HEK293T (cell line): ENCODE results near the gene SCLY.

Source experiments
- ARNT ChIP-seq: fragments of 450-650 bp; IDR thresholded peaks from 2 replicates; pipeline ENCODE4 v1.6.1; 2017; ENCODE audit warnings: mild to moderate bottlenecking
- ELF4 ChIP-seq: fragments of 450-650 bp; IDR thresholded peaks from 2 replicates; pipeline ENCODE4 v1.6.1; 2017; ENCODE audit warnings: antibody characterized with exemption
- FOXA1 ChIP-seq: fragments of 450-650 bp; IDR thresholded peaks from 2 replicates; pipeline ENCODE4 v1.6.1; 2016; ENCODE audit warnings: mild to moderate bottlenecking
- FOXM1 ChIP-seq: fragments of 450-650 bp; IDR thresholded peaks from 2 replicates; pipeline ENCODE4 v1.6.1; 2017; ENCODE audit warnings: mild to moderate bottlenecking, borderline replicate concordance
- SP1 ChIP-seq: fragments of 450-650 bp; IDR thresholded peaks from 2 replicates; pipeline ENCODE4 v1.6.1; 2017

DNA sequence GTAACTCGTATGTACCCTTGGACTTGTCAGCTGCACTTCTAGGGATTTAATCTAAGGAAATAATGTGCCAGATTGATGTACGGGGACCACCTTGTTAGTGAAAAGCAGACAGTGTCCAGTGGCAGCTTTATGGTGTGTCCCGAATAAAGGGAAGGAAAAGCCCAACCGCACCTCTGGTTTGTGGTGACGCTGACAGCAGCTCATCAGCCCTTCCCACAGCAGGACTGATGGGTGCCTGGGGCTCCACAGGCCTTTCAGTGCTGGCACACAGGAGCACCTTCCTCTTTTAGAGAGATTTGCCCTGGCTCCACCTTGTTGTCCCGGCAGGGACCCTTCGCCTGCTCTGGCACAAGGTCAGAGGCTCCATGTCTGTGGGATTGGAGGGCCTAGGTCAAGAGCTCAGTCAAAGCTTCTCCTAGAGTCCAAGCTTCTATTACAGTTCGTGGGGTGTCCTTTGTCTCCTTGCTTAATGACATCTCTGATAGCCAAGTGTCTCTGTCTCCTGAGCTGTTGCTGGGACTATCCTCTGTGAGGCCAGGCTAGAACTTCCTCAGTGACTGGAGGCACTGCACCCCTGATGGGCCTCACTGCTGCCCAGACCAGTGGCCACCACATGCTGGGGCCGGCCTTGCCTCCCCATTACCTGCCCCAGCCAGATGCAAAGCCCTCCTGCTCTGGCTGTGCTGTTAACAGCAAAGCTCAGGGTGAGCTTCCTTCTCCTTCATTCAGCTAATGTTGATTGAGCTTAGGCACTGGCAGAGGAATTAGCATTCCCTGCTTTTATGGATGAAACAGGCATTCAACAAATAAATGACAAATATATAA lies 33.0 kb upstream of the SCLY start:
- TF ChIP-seq FOXM1, result no peak
- TF ChIP-seq ARNT, result no peak
- TF ChIP-seq SP1, result no peak
- TF ChIP-seq ELF4, result no peak
- TF ChIP-seq FOXA1, result no peak
